Measurements from ENCODE around the gene CPA1.

Gene CPA1

DNA sequence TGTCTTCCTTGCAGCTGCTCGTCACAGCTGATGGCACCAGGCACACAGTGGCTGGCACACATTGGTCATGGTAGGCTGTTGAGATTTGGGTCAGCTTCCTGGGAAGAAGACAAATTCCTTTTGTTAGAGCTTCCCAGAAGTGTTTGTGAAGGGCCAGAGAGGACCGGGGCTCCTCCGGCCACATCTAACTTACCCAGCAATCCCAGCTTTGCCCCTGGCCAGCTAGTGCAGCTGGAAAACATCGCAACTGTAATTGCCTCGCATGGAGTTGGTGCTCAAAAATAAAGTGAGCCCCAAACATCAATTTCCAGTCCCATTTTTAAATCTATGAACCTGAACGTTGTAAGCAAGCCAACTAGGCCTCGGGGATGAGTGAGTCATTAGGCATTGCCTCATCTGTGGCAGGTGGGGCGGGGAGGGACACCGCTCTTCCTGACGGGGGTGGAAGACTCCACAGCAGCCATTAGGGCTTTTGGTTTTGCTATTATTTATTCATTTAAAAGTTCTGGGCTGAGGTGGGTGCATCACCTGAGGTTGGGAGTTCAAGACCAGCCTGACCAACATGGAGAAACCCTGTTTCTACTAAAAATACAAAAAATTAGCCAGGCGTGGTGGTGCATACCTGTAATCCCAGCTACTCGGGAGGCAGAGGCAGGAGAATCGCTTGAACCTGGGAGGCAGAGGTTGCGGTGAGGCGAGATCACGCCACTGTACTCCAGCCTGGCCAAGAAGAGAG is 23.2 kb upstream of the CPA1 start:
- no peaks in the 10 kb centered on the region for H3K36me3 ChIP-seq (ENCODE audit: control insufficient read depth in 2 of 2, insufficient read depth in 1 of 2, low read length in 2 of 2)
- no peak overlapping the region for H3K4me3 ChIP-seq (ENCODE audit: low read depth, low read length)
- POLR2A ChIA-PET, result interaction anchor here (1.1 to 2.3 kb wide), 2 partner anchors 8 to 35 kb away, joined by 4 to 12 read pairs; no protein-coding TSS in a partner anchor
- peak overlapping the region; percentile 94 for H3K27ac ChIP-seq (ENCODE audit: extremely low read depth, low read depth, low read length)
- CTCF ChIA-PET, result interaction anchor here (0.7 kb wide), 1 partner anchor 114 kb away, joined by 4 read pairs; no protein-coding TSS in a partner anchor
- H3K4me1 ChIP-seq (ENCODE audit: control insufficient read depth, insufficient read depth, low read length), result peaks cover 17% of the 10 kb centered on the region
- no peaks in the 10 kb centered on the region for H3K9me3 ChIP-seq (ENCODE audit: control insufficient read depth, insufficient read depth, low read depth, low read length)
- 0 out of 2 replicates have a peak, but pooled peaks have one; percentile 54 for TF ChIP-seq ZNF660 (tag by site-specific recombination; IDR thresholded peaks at IDR 0.05)
- no peak for TF ChIP-seq GFI1B (tag by site-specific recombination; IDR thresholded peaks at IDR 0.05)
- no peak for TF ChIP-seq ZNF654 (tag by site-specific recombination; IDR thresholded peaks at IDR 0.05; ENCODE audit: low read depth)
- no peak for TF ChIP-seq ZNF623 (tag by site-specific recombination; IDR thresholded peaks at IDR 0.05)
- TF ChIP-seq, protein P1, sequence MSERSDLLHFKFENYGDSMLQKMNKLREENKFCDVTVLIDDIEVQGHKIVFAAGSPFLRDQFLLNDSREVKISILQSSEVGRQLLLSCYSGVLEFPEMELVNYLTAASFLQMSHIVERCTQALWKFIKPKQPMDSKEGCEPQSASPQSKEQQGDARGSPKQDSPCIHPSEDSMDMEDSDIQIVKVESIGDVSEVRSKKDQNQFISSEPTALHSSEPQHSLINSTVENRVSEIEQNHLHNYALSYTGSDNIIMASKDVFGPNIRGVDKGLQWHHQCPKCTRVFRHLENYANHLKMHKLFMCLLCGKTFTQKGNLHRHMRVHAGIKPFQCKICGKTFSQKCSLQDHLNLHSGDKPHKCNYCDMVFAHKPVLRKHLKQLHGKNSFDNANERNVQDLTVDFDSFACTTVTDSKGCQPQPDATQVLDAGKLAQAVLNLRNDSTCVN (tag by site-specific recombination; optimal IDR thresholded peaks at IDR 0.05), result peak; percentile 6
- TF ChIP-seq, protein P2, sequence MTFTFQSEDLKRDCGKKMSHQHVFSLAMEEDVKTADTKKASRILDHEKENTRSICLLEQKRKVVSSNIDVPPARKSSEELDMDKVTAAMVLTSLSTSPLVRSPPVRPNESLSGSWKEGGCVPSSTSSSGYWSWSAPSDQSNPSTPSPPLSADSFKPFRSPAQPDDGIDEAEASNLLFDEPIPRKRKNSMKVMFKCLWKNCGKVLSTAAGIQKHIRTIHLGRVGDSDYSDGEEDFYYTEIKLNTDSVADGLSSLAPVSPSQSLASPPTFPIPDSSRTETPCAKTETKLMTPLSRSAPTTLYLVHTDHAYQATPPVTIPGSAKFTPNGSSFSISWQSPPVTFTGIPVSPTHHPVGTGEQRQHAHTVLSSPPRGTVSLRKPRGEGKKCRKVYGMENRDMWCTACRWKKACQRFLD (tag by site-specific recombination; IDR thresholded peaks at IDR 0.05), result no peak
- no peak for TF ChIP-seq ZNF112 (tag by site-specific recombination; IDR thresholded peaks at IDR 0.05)
- TF ChIP-seq ZBTB7A (tag by site-specific recombination; IDR thresholded peaks at IDR 0.05; ENCODE audit: low read depth), result no peak
- TF ChIP-seq, protein P3, sequence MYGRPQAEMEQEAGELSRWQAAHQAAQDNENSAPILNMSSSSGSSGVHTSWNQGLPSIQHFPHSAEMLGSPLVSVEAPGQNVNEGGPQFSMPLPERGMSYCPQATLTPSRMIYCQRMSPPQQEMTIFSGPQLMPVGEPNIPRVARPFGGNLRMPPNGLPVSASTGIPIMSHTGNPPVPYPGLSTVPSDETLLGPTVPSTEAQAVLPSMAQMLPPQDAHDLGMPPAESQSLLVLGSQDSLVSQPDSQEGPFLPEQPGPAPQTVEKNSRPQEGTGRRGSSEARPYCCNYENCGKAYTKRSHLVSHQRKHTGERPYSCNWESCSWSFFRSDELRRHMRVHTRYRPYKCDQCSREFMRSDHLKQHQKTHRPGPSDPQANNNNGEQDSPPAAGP (tag by site-specific recombination; IDR thresholded peaks at IDR 0.05), result peak; percentile 22; the same call in 1 of the 2 replicates
- TF ChIP-seq ZNF19 (tag by site-specific recombination; IDR thresholded peaks at IDR 0.05; ENCODE audit: low read depth), result no peak
- TF ChIP-seq SALL2 (tag by site-specific recombination; IDR thresholded peaks at IDR 0.05; ENCODE audit: borderline replicate concordance), result no peak
- TF ChIP-seq SCRT1 (tag by site-specific recombination; IDR thresholded peaks at IDR 0.05; ENCODE audit: borderline replicate concordance), result no peak
- TF ChIP-seq ZNF600 (tag by site-specific recombination; IDR thresholded peaks at IDR 0.05), result peak; percentile 58; the same call in 1 of the 2 replicates
- TF ChIP-seq, protein P4, sequence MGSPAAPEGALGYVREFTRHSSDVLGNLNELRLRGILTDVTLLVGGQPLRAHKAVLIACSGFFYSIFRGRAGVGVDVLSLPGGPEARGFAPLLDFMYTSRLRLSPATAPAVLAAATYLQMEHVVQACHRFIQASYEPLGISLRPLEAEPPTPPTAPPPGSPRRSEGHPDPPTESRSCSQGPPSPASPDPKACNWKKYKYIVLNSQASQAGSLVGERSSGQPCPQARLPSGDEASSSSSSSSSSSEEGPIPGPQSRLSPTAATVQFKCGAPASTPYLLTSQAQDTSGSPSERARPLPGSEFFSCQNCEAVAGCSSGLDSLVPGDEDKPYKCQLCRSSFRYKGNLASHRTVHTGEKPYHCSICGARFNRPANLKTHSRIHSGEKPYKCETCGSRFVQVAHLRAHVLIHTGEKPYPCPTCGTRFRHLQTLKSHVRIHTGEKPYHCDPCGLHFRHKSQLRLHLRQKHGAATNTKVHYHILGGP (tag by site-specific recombination; IDR thresholded peaks at IDR 0.05), result no peak
- peak; percentile 53; the same call in 1 of the 2 replicates for TF ChIP-seq GLI4 (tag by site-specific recombination; IDR thresholded peaks at IDR 0.05)
- TF ChIP-seq GLIS1 (tag by site-specific recombination; IDR thresholded peaks at IDR 0.05), result peak; percentile 29; the same call in 1 of the 2 replicates
- no peak for TF ChIP-seq ZNF558 (tag by site-specific recombination; IDR thresholded peaks at IDR 0.05)
- TF ChIP-seq ZNF629 (tag by site-specific recombination; IDR thresholded peaks at IDR 0.05), result peak; percentile 70
- TF ChIP-seq KLF7 (tag by site-specific recombination; IDR thresholded peaks at IDR 0.05; ENCODE audit: borderline replicate concordance), result no peak
- TF ChIP-seq ZNF707 (tag by site-specific recombination; IDR thresholded peaks at IDR 0.05), result no peak
- TF ChIP-seq ZNF777 (tag by site-specific recombination; IDR thresholded peaks at IDR 0.05; ENCODE audit: borderline replicate concordance), result no peak
- TF ChIP-seq, protein P5, sequence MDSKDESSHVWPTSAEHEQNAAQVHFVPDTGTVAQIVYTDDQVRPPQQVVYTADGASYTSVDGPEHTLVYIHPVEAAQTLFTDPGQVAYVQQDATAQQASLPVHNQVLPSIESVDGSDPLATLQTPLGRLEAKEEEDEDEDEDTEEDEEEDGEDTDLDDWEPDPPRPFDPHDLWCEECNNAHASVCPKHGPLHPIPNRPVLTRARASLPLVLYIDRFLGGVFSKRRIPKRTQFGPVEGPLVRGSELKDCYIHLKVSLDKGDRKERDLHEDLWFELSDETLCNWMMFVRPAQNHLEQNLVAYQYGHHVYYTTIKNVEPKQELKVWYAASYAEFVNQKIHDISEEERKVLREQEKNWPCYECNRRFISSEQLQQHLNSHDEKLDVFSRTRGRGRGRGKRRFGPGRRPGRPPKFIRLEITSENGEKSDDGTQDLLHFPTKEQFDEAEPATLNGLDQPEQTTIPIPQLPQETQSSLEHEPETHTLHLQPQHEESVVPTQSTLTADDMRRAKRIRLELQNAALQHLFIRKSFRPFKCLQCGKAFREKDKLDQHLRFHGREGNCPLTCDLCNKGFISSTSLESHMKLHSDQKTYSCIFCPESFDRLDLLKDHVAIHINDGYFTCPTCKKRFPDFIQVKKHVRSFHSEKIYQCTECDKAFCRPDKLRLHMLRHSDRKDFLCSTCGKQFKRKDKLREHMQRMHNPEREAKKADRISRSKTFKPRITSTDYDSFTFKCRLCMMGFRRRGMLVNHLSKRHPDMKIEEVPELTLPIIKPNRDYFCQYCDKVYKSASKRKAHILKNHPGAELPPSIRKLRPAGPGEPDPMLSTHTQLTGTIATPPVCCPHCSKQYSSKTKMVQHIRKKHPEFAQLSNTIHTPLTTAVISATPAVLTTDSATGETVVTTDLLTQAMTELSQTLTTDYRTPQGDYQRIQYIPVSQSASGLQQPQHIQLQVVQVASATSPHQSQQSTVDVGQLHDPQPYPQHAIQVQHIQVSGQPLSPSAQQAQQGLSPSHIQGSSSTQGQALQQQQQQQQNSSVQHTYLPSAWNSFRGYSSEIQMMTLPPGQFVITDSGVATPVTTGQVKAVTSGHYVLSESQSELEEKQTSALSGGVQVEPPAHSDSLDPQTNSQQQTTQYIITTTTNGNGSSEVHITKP (tag by site-specific recombination; IDR thresholded peaks at IDR 0.05), result peak; percentile 72
- TF ChIP-seq ZNF157 (tag by site-specific recombination; IDR thresholded peaks at IDR 0.05), result no peak
- TF ChIP-seq SCRT2 (tag by site-specific recombination; IDR thresholded peaks at IDR 0.05), result no peak
- no peak for TF ChIP-seq SP2 (tag by site-specific recombination; IDR thresholded peaks at IDR 0.05)
- TF ChIP-seq, protein P6, sequence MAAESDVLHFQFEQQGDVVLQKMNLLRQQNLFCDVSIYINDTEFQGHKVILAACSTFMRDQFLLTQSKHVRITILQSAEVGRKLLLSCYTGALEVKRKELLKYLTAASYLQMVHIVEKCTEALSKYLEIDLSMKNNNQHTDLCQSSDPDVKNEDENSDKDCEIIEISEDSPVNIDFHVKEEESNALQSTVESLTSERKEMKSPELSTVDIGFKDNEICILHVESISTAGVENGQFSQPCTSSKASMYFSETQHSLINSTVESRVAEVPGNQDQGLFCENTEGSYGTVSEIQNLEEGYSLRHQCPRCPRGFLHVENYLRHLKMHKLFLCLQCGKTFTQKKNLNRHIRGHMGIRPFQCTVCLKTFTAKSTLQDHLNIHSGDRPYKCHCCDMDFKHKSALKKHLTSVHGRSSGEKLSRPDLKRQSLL (tag by site-specific recombination; IDR thresholded peaks at IDR 0.05), result no peak
- TF ChIP-seq ZNF223 (tag by site-specific recombination; IDR thresholded peaks at IDR 0.05), result no peak

All from HEK293 (cell line).